ENCODE data around the gene LAGE3.

- TF ChIP-seq CTCF (optimal IDR thresholded peaks at IDR 0.05 in 1 of 3, IDR thresholded peaks at IDR 0.05 in 1 of 3, conservative IDR thresholded peaks at IDR 0.05 in 1 of 3; ENCODE audit: extremely low read depth in 1 of 3, insufficient read depth in 2 of 3, low read length in 3 of 3) (no peak), EZH2 (IDR thresholded peaks at IDR 0.05; ENCODE audit: low read length) (no peak)
These were observed 16.7 kb downstream of the LAGE3 start for GRCh38 chrX:154462396-154462795.
